GM23338 (cell line): ENCODE data around the gene CYFIP1. TPM values are rescaled to one million over a fixed set of nuclear protein-coding genes. Genes with fewer than 3 reads are reported as not detected.

Experiments
- ATAC-seq: fragments of 200-7000 bp; cut with Tn5 transposase; 3 replicates; pipeline ENCODE4 v1.9.1; 2020
- DNase-seq: peaks from one replicate; pipeline ENCODE4 v3.0.0-alpha.2; 2015; ENCODE audit warnings: low spot score
- H2AFZ ChIP-seq: fragments of 200-600 bp; sonication (generic); 2 replicates; pipeline ENCODE4 v1.8.0; 2016; ENCODE audit warnings: antibody characterized with exemption, mild to moderate bottlenecking, moderate library complexity
- H3F3A ChIP-seq: fragments of 200-600 bp; sonication (generic); replicated peaks from 2 replicates; pipeline ENCODE4 v1.8.0; 2017; ENCODE audit warnings: antibody characterized with exemption, mixed run types, low read depth
- H3K27ac ChIP-seq: fragments of 200-600 bp; sonication (generic); 2 replicates; pipeline ENCODE4 v1.6.1; 2016; ENCODE audit warnings: low read depth
- H3K27me3 ChIP-seq: fragments of 200-600 bp; sonication (generic); 2 replicates; pipeline ENCODE4 v1.8.0; 2016; ENCODE audit warnings: mild to moderate bottlenecking, mixed run types, moderate library complexity; ENCODE audit not compliant: insufficient read depth
- H3K36me3 ChIP-seq: fragments of 200-600 bp; sonication (generic); 2 replicates; pipeline ENCODE4 v1.8.0; 2016; ENCODE audit warnings: mild to moderate bottlenecking; ENCODE audit not compliant: insufficient read depth
- H3K4me1 ChIP-seq: fragments of 200-600 bp; sonication (generic); 2 replicates; pipeline ENCODE4 v1.8.0; 2016; ENCODE audit warnings: mild to moderate bottlenecking, moderate library complexity; ENCODE audit not compliant: insufficient read depth
- H3K4me2 ChIP-seq: fragments of 200-600 bp; sonication (generic); 2 replicates; pipeline ENCODE4 v1.7.1; 2017; ENCODE audit warnings: mixed run types
- H3K4me3 ChIP-seq: fragments of 200-600 bp; sonication (generic); 2 replicates; pipeline ENCODE4 v1.6.1; 2016; ENCODE audit warnings: mixed run types
- H3K79me2 ChIP-seq: fragments of 200-600 bp; sonication (generic); replicated peaks from 2 replicates; pipeline ENCODE4 v1.8.0; 2017; ENCODE audit warnings: mild to moderate bottlenecking; ENCODE audit not compliant: insufficient read depth
- H3K9me2 ChIP-seq: fragments of 200-600 bp; sonication (generic); 2 replicates; pipeline ENCODE4 v1.8.0; 2017; ENCODE audit not compliant: insufficient read depth
- H4K20me1 ChIP-seq: fragments of 200-600 bp; sonication (generic); replicated peaks from 2 replicates; pipeline ENCODE4 v1.8.0; 2017; ENCODE audit warnings: mild to moderate bottlenecking; ENCODE audit not compliant: insufficient read depth
- H3K27ac Mint-ChIP-seq: 2 replicates; pipeline ENCODE4 v1.8.0; 2020; ENCODE audit warnings: inconsistent platforms, mild to moderate bottlenecking, moderate library complexity, mixed read lengths
- H3K27me3 Mint-ChIP-seq: 3 replicates; pipeline ENCODE4 v1.8.0; 2022; ENCODE audit warnings: low read depth, mild to moderate bottlenecking, moderate library complexity, mixed read lengths, inconsistent platforms; ENCODE audit not compliant: insufficient read depth, poor library complexity
- H3K36me3 Mint-ChIP-seq: 3 replicates; pipeline ENCODE4 v1.8.0; 2021; ENCODE audit warnings: low read depth, mild to moderate bottlenecking, inconsistent platforms, moderate library complexity, mixed read lengths
- H3K4me1 Mint-ChIP-seq: 3 replicates; pipeline ENCODE4 v1.8.0; 2020; ENCODE audit warnings: mild to moderate bottlenecking, inconsistent platforms, mixed read lengths
- H3K4me3 Mint-ChIP-seq: 3 replicates; pipeline ENCODE4 v1.8.0; 2021; ENCODE audit warnings: moderate library complexity, mild to moderate bottlenecking, inconsistent platforms, mixed read lengths
- H3K9me3 Mint-ChIP-seq: 3 replicates; pipeline ENCODE4 v1.8.0; 2020; ENCODE audit warnings: moderate library complexity, mild to moderate bottlenecking, inconsistent platforms, mixed read lengths
- CREB1 ChIP-seq: fragments of 250-450 bp; sonication (Bioruptor Pico); IDR thresholded peaks from 2 replicates; pipeline ENCODE4 v1.5.0; 2020; ENCODE audit warnings: low read depth, mild to moderate bottlenecking, moderate library complexity
- CTCF ChIP-seq, 2 experiments: fragments of 200-600 bp in 1 of 2; sonication (generic) in 1 of 2; conservative IDR thresholded peaks; 2 replicates each; pipeline versions ENCODE4 v1.5.1 to v1.6.1; 2016 to 2017; ENCODE audit warnings: antibody characterized with exemption in 2 of 2, low read depth in 2 of 2, mild to moderate bottlenecking in 2 of 2, moderate library complexity in 1 of 2
- ETS1 ChIP-seq: IDR thresholded peaks from 2 replicates; pipeline ENCODE4 v1.6.1; 2016; ENCODE audit warnings: antibody characterized with exemption
- EZH2 ChIP-seq: fragments of 200-600 bp; sonication (generic); IDR thresholded peaks from one replicate; pipeline ENCODE4 v1.8.0; 2017; ENCODE audit warnings: antibody characterized with exemption, mild to moderate bottlenecking, low read depth; ENCODE audit not compliant: unreplicated experiment
- EZH2phosphoT487 ChIP-seq: fragments of 200-600 bp; sonication (generic); IDR thresholded peaks from one replicate; pipeline ENCODE4 v1.8.1; 2018; ENCODE audit warnings: antibody characterized with exemption; ENCODE audit not compliant: unreplicated experiment
- JUNB ChIP-seq: IDR thresholded peaks from one replicate; pipeline ENCODE4 v1.6.1; 2016; ENCODE audit warnings: antibody characterized with exemption; ENCODE audit not compliant: unreplicated experiment
- NANOG ChIP-seq: IDR thresholded peaks from 2 replicates; pipeline ENCODE4 v1.6.1; 2016; ENCODE audit warnings: antibody characterized with exemption, borderline replicate concordance
- POLR2AphosphoS5 ChIP-seq: IDR thresholded peaks from 2 replicates; pipeline ENCODE4 v1.6.1; 2016; ENCODE audit warnings: antibody characterized with exemption, low read depth
- REST ChIP-seq: IDR thresholded peaks from one replicate; pipeline ENCODE4 v1.6.1; 2018; ENCODE audit warnings: antibody characterized with exemption; ENCODE audit not compliant: unreplicated experiment
- STAT1 ChIP-seq: IDR thresholded peaks from one replicate; pipeline ENCODE4 v1.6.1; 2016; ENCODE audit warnings: antibody characterized with exemption; ENCODE audit not compliant: unreplicated experiment
- ZNF114 ChIP-seq: fragments of 250-450 bp; sonication (Bioruptor Pico); IDR thresholded peaks from 2 replicates; pipeline ENCODE4 v1.5.0; 2020; ENCODE audit warnings: mild to moderate bottlenecking, moderate library complexity
- ZNF331 ChIP-seq: fragments of 250-450 bp; sonication (Bioruptor Pico); IDR thresholded peaks from 2 replicates; pipeline ENCODE4 v1.5.0; 2020; ENCODE audit warnings: low read depth, mild to moderate bottlenecking, moderate library complexity
- polyA plus RNA-seq: library from polyadenylated mRNA; unstranded; fragments of >200 nt; fragmentation: Nextera tagmentation; extraction: Ambion mirVana; gene quantifications from 2 replicates; pipeline ENCODE4 v1.2.1, GENCODE V29; 2016
- total RNA-seq: library from RNA; depleted of rRNA; stranded (reverse); fragments of >200 nt; shearing (Covaris generic); gene quantifications from 2 replicates; pipeline ENCODE4 v1.2.3, GENCODE V29; 2014

The CYFIP1 gene
- total and polyA plus RNA-seq, 2 experiments from 2014 or later: 20.0 to 73.9 TPM

- Mint-ChIP-seq H3K27me3 (peaks cover 3% of the 10 kb centered on the region), H3K4me3 (no peak overlapping the region), H3K4me1 (peaks cover 12% of the 10 kb centered on the region), H3K27ac (no peak overlapping the region), H3K9me3 (no peaks in the 10 kb centered on the region; the same call in 2 of the 3 replicates), H3K36me3 (peaks cover 31% of the 10 kb centered on the region)
- Histone ChIP-seq H3F3A (no peaks in the 10 kb centered on the region), H3K79me2 (peaks cover 3% of the 10 kb centered on the region; the same call in 1 of the 2 replicates), H3K4me1 (peaks cover 4% of the 10 kb centered on the region; the same call in 1 of the 2 replicates), H2AFZ (no peak overlapping the region), H3K27me3 (no peaks in the 10 kb centered on the region), H3K4me2 (0 out of 2 replicates have a peak overlapping the region, but pooled peaks have one; percentile 49), H3K36me3 (no peaks in the 10 kb centered on the region; the same call in 1 of the 2 replicates), H4K20me1 (no peaks in the 10 kb centered on the region; the same call in 1 of the 2 replicates), H3K4me3 (no peak overlapping the region), H3K9me2 (no peaks in the 10 kb centered on the region), H3K27ac (no peak overlapping the region)
- ATAC-seq: no peak
- DNase-seq: no peak
- TF ChIP-seq POLR2AphosphoS5 (no peak), ZNF114 (CRISPR knock-in tag) (no peak), ETS1 (no peak)
Measured at GRCh38 chr15:22942306-22942855, 37.8 kb downstream of the CYFIP1 start.

DNA sequence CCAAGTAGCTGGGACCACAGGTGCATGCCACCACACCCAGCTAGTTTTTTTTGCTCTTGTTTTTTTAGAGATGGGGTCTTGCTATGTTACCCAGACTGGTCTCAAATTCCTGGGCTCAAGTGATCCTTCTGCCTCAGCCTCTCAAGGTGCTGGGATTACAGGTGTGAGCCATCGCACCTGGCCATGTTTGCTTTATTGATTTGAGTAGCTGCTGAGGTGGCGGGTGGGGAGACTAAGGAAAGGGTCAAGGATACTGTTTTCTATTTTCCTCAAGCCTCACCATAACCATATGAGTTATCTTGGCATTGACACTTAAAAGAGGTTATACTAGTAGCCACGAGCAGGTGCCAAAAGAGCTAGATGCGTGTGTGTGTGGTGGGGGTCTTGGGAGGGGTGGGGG is 39.0 kb downstream of the CYFIP1 start:
- Histone ChIP-seq H3K27me3 (no peaks in the 10 kb centered on the region), H4K20me1 (no peaks in the 10 kb centered on the region; the same call in 1 of the 2 replicates), H3K4me2 (no peak overlapping the region), H3F3A (no peaks in the 10 kb centered on the region), H3K79me2 (no peaks in the 10 kb centered on the region), H3K4me3 (no peak overlapping the region), H3K4me1 (peaks cover 4% of the 10 kb centered on the region; the same call in 1 of the 2 replicates), H3K9me2 (no peaks in the 10 kb centered on the region), H3K27ac (no peak overlapping the region), H2AFZ (no peak overlapping the region), H3K36me3 (no peaks in the 10 kb centered on the region; the same call in 1 of the 2 replicates)
- no peak for DNase-seq
- Mint-ChIP-seq H3K9me3 (no peaks in the 10 kb centered on the region; the same call in 2 of the 3 replicates), H3K36me3 (peaks cover 34% of the 10 kb centered on the region), H3K27ac (no peak overlapping the region; the same call in 1 of the 2 replicates), H3K4me1 (peaks cover 12% of the 10 kb centered on the region), H3K27me3 (peaks cover 4% of the 10 kb centered on the region), H3K4me3 (no peak overlapping the region)
- ATAC-seq: no peak
- TF ChIP-seq ZNF331 (CRISPR knock-in tag): no peak
- TF ChIP-seq JUNB: no peak
- no peak for TF ChIP-seq CTCF (conservative IDR thresholded peaks at IDR 0.05; ENCODE audit: low read depth in 2 of 2)
- no peak for TF ChIP-seq STAT1
- TF ChIP-seq REST: no peak
- no peak for TF ChIP-seq ETS1
- no peak for TF ChIP-seq EZH2
- no peak for TF ChIP-seq EZH2phosphoT487
- TF ChIP-seq POLR2AphosphoS5: no peak
- no peak for TF ChIP-seq ZNF114 (CRISPR knock-in tag)
- TF ChIP-seq NANOG: no peak
- TF ChIP-seq CREB1: no peak
